Stimulated activated naive CD8-positive, alpha-beta T cell treated with anti-CD3 and anti-CD28 coated beads, Interleukin-15, amount 100 ng/mL, for 72 hours (primary cell): Measurements from ENCODE around the gene HOXA6.

ENCODE experiments used
- ATAC-seq: fragments of 150-1000 bp; cut with Tn5 transposase; 2 replicates; pipeline ENCODE4 v1.10.0; 2021; ENCODE audit warnings: mild to moderate bottlenecking, moderate library complexity
- DNase-seq, 2 donors: peaks; one replicate each; pipeline ENCODE4 v3.0.0; 2021 to 2022
- H3K27ac Mint-ChIP-seq, 2 donors: one replicate each; pipeline ENCODE4 v1.8.0; 2022; ENCODE audit warnings: mild to moderate bottlenecking in 2 of 2, mixed read lengths in 2 of 2, moderate library complexity in 2 of 2
- H3K27me3 Mint-ChIP-seq: one replicate; pipeline ENCODE4 v1.8.0; 2022; ENCODE audit warnings: mixed read lengths
- H3K4me1 Mint-ChIP-seq: one replicate; pipeline ENCODE4 v1.8.0; 2022; ENCODE audit warnings: mild to moderate bottlenecking, mixed read lengths
- H3K4me3 Mint-ChIP-seq, 2 donors: one replicate each; pipeline ENCODE4 v1.8.0; 2022; ENCODE audit warnings: mild to moderate bottlenecking in 2 of 2, mixed read lengths in 2 of 2, moderate library complexity in 1 of 2
- H3K9me3 Mint-ChIP-seq, 2 donors: one replicate each; pipeline ENCODE4 v1.8.0; 2022; ENCODE audit warnings: mixed read lengths in 2 of 2

HOXA6 gene

GRCh38 chr7:27187475-27188385 lies 40.2 kb upstream of the HOXA6 start:
- no peaks in the 10 kb centered on the region for H3K9me3 Mint-ChIP-seq
- H3K27ac Mint-ChIP-seq = no peak overlapping the region
- peak overlapping the region; percentile 81 to 89 for H3K4me3 Mint-ChIP-seq
- peaks cover 100% of the 10 kb centered on the region for H3K27me3 Mint-ChIP-seq
- DNase-seq (peak in 1 of 2 donors; percentile 10), ATAC-seq (no peak)
- peaks cover 71% of the 10 kb centered on the region for H3K4me1 Mint-ChIP-seq

GRCh38 chr7:27186668-27187474 lies 39.3 kb upstream of the HOXA6 start:
- Mint-ChIP-seq H3K9me3 (no peaks in the 10 kb centered on the region), H3K27me3 (peaks cover 100% of the 10 kb centered on the region), H3K27ac (no peak overlapping the region), H3K4me3 (no peak overlapping the region), H3K4me1 (peaks cover 67% of the 10 kb centered on the region)
- ATAC-seq (no peak), DNase-seq (peak in 1 of 2 donors; percentile 6)

- Mint-ChIP-seq H3K4me3 (peak overlapping the region; percentile 74 to 75), H3K4me1 (peaks cover 59% of the 10 kb centered on the region), H3K27ac (no peak overlapping the region), H3K27me3 (peaks cover 100% of the 10 kb centered on the region), H3K9me3 (no peaks in the 10 kb centered on the region)
- DNase-seq (peak in 1 of 2 donors; percentile 14), ATAC-seq (no peak)
Observed at GRCh38 chr7:27185854-27186667, 38.5 kb upstream of the HOXA6 start.

GRCh38 chr7:27185013-27185853 lies 37.7 kb upstream of the HOXA6 start, which contains the start of gene HOXA11:
Gene HOXA11 (minus strand): TSS chr7:27185232. CDS start chr7:27185144, 88 bp downstream.
- Mint-ChIP-seq H3K4me3 (peak within 1 kb of the TSS; percentile 74 to 75), H3K4me1 (peaks cover 59% of the 10 kb centered on the region), H3K9me3 (no peaks in the 10 kb centered on the region), H3K27me3 (peaks cover 100% of the 10 kb centered on the region), H3K27ac (no peak within 1 kb of the TSS)
- DNase-seq = peak in 1 of 2 donors; percentile 16
- peak; percentile 22 for ATAC-seq

GRCh38 chr7:27184337-27185012 lies 36.9 kb upstream of the HOXA6 start:
- no peak overlapping the region for H3K27ac Mint-ChIP-seq
- peak overlapping the region; percentile 74 to 75 for H3K4me3 Mint-ChIP-seq
- peak in 1 of 2 donors; percentile 29 for DNase-seq
- peak; percentile 37 for ATAC-seq
- peaks cover 59% of the 10 kb centered on the region for H3K4me1 Mint-ChIP-seq
- no peaks in the 10 kb centered on the region for H3K9me3 Mint-ChIP-seq
- H3K27me3 Mint-ChIP-seq = peaks cover 100% of the 10 kb centered on the region

GRCh38 chr7:27183682-27184336 lies 36.2 kb upstream of the HOXA6 start:
- peak overlapping the region; percentile 74 to 75 for H3K4me3 Mint-ChIP-seq
- H3K27me3 Mint-ChIP-seq = peaks cover 100% of the 10 kb centered on the region
- H3K27ac Mint-ChIP-seq = no peak overlapping the region
- peaks cover 53% of the 10 kb centered on the region for H3K4me1 Mint-ChIP-seq
- DNase-seq (peak in 1 of 2 donors; percentile 15), ATAC-seq (no peak)
- no peaks in the 10 kb centered on the region for H3K9me3 Mint-ChIP-seq

- Mint-ChIP-seq H3K9me3 (no peaks in the 10 kb centered on the region), H3K4me1 (peaks cover 46% of the 10 kb centered on the region), H3K27me3 (peaks cover 100% of the 10 kb centered on the region), H3K4me3 (peak overlapping the region; percentile 56 to 74), H3K27ac (no peak overlapping the region)
- ATAC-seq (no peak), DNase-seq (peak in 1 of 2 donors; percentile 8)
Observed at GRCh38 chr7:27182861-27183681, 35.5 kb upstream of the HOXA6 start.

- ATAC-seq = no peak
- Mint-ChIP-seq H3K27me3 (peaks cover 100% of the 10 kb centered on the region), H3K27ac (no peak overlapping the region)
Observed at GRCh38 chr7:27182285-27182841, 34.8 kb upstream of the HOXA6 start.

GRCh38 chr7:27181795-27182275 lies 34.3 kb upstream of the HOXA6 start:
- ATAC-seq = no peak
- no peak overlapping the region for H3K4me3 Mint-ChIP-seq
- H3K4me1 Mint-ChIP-seq = peaks cover 36% of the 10 kb centered on the region
- no peak overlapping the region for H3K27ac Mint-ChIP-seq
- no peaks in the 10 kb centered on the region for H3K9me3 Mint-ChIP-seq
- peaks cover 100% of the 10 kb centered on the region for H3K27me3 Mint-ChIP-seq
- peak in 1 of 2 donors; percentile 7 for DNase-seq

More at GRCh38 chr7:27182285-27182841, 34.8 kb upstream of the HOXA6 start:
- H3K4me3 Mint-ChIP-seq = no peak overlapping the region
- peaks cover 39% of the 10 kb centered on the region for H3K4me1 Mint-ChIP-seq
- peak in 1 of 2 donors; percentile 3 for DNase-seq
- no peaks in the 10 kb centered on the region for H3K9me3 Mint-ChIP-seq

GRCh38 chr7:27180431-27181420 lies 33.2 kb upstream of the HOXA6 start:
- Mint-ChIP-seq H3K4me1 (peaks cover 28% of the 10 kb centered on the region), H3K4me3 (peak overlapping the region in 1 of 2 donors; percentile 46), H3K27me3 (peaks cover 100% of the 10 kb centered on the region), H3K9me3 (no peaks in the 10 kb centered on the region), H3K27ac (no peak overlapping the region)
- peak in 1 of 2 donors; percentile 2 for DNase-seq
- no peak for ATAC-seq
